Skeletal muscle cell (primary cell): ENCODE results near the gene GRIFIN.

Experiments
- DNase-seq: peaks from one replicate; pipeline ENCODE4 v3.0.0-alpha.2; 2010; ENCODE audit warnings: low read depth
- H3K4me3 ChIP-seq: 2 replicates; pipeline ENCODE4 v1.5.1; 2011; ENCODE audit warnings: low read depth, mild to moderate bottlenecking, control low read depth, low read length, moderate library complexity

Gene GRIFIN

DNA sequence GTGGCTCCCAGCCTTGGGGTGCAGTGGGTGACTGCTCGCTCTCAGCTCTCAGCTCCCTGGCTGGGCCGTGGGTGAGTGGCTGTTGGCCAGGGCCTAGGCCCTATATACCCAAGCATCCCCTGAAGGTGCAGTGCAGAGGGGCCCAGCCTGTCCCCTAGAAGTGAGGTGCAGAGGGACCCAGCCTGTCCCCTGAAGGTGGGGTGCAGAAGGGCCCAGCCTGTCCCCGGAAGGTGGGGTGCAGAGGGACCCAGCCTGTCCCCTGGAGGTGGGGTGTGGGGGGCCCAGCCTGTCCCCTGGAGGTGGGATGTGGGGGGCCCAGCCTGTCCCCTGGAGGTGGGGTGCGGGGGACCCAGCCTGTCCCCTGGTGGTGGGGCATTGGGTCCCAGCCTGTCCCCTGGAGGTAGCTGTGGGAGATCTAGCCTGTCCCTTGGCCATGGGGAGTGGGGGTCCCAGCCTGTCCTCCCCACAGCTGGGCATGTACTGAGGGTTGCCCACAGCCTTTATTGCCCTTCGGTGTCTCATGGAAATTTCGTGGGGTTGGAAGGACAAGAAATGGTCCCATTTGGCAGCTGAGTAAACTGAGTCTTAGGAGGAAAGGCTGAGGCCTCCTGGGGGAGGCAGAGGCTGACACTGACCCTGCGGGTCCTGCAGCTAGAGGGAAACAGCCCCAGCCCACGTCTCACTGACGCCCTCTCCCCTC lies 25.9 kb upstream of the GRIFIN start:
- H3K4me3 ChIP-seq, result no peak overlapping the region
- DNase-seq, result no peak

DNA sequence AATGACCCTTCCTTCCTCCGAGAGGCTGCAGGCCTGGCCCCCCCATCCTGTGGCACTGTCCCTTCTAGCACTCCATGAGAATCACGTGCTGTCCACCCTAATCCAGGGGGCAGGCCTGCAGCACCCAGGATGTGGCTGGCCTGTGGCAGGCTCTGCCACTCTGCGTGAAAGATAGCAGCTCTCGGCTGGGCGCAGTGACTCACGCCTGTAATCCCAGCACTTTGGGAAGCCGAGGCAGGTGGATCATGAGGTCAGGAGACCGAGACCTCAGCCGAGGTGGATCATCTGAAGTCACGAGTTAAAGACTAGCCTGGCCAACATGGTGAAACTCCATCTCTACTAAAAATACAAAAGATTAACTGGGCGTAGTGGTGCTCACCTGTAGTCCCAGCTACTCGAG lies 24.5 kb upstream of the GRIFIN start:
- no peak overlapping the region for H3K4me3 ChIP-seq
- DNase-seq, result no peak

GRCh38 chr7:2499719-2500430 lies 23.7 kb upstream of the GRIFIN start:
- no peak for DNase-seq
- H3K4me3 ChIP-seq, result no peak overlapping the region

GRCh38 chr7:2499181-2499580 lies 23.0 kb upstream of the GRIFIN start:
- no peak for DNase-seq
- no peak overlapping the region for H3K4me3 ChIP-seq

DNA sequence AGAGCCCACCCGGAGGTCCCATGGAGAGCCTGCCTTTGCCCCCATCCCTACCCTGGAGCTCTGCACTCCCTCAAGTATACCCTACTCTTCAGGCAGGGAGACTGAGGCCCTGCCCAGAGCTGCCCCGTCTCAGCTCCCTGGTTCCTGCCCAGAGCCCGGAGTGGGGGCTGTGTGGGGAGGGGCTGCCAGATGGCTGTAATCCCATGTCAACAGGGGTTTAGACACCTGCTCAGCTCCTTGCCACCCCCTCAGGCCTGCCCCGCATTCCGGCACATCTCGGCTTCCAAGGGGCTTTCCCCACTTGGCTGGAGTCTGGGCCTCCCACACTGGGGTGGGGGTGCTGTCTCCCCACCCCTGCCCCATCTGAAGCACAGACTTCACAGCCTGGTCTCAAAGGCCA lies 22.5 kb upstream of the GRIFIN start:
- DNase-seq, result no peak
- no peak overlapping the region for H3K4me3 ChIP-seq

DNA sequence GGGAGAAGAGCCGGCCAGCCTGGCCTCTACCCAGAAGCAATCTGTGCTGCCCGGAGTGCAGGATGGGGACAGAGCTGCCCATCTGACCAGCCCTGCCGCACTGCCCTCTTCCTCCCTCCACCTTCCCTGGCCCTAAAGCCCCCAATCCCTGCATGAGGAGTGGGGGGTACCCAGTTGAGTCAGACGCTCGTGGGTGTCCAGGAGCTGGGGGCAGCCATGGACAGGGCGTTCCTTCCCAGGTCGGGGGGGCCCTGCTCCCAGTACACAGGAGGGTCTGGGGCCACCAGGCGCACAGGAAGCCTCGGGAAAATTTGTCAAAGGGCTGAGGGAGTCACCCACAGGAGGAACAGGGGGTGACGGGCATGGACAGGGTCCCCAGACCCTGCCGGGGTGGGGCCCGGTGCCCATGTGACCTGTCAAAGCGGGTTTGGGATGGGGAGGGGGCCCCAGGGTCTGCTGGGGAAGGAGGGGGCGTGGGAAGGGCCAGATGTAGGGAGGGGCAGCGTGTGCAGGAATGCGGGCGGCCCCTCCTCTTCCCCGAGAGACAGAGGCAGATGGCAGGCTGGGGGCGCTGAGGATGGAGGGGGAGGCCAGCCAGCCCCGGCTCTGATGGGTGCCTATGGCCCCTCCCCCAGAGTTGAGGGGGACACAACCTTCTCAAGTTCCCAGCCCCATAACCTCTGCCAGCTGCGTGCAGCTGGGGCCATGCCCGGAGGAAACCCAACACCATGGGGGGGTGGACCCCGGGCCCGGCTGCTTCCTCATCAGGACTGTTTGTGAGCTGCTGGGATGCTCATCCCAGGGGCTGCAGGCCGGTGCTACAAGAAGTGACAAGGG lies 21.5 kb upstream of the GRIFIN start:
- DNase-seq, result no peak
- H3K4me3 ChIP-seq, result no peak overlapping the region

DNA sequence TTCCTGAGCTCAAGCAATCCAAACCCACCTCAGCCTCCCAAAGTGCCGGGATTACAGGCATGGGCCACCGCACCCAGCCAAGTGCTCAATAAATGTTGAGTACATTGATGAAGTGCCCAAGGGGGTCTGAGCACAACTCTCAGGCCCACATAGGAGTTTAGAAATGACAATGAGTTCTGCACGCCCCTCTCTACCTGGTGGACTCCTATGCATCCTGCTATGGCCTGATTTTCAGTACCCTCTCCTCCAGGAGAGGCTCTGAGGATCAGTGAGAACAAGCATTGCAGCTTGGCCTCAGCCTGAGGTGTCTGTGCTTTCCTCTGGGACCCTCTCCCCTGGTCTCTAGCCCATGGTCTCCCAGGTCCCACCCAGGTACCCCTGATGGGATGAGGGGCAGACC lies 20.9 kb upstream of the GRIFIN start:
- no peak for DNase-seq
- H3K4me3 ChIP-seq, result no peak overlapping the region

- no peak overlapping the region for H3K4me3 ChIP-seq
- DNase-seq, result no peak
Observed at GRCh38 chr7:2496375-2496774, 20.2 kb upstream of the GRIFIN start.

DNA sequence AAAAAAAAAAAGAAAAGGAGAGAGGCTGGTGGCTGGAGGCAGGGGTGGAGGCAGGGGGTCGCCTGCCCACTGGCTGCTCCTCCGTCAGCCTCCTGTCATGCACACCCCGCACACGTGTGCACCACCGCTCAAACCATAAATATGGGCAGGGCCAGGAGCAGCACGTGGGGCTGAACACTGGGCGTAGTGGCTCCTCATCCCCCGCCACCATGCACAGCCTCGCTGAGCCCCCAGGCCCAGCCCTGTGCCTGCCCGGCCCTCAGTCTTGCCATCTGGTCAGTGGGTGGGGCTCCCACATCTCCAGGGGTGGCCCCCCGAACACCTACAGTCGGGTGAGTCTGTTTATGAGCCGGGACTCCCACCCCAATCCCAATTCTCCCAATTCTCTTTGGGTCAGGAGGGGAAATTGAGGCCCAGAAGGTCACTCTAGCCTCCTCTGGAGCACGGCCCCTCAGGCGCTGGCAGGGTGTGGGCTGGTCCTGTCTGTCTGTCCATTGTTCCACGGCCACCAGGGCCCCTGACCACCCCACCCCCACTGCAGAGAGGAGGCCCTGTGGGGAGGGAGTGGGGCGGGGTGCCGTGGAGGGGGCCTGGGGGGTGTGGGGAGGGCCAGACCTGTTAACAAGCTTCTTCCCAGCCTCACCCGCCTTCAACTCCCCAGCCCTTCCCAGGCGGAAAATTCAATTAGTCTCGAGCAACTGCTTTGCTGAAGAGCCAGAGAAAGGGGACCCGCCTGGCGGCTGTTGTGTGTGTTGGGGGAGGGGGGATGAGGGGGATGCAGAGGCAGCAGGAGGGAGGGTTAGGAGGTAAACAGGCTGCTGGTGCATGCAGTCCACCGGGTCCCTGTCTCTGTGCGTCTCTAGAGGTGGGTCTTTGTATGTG lies 19.5 kb upstream of the GRIFIN start:
- H3K4me3 ChIP-seq, result no peak overlapping the region
- DNase-seq, result no peak

DNA sequence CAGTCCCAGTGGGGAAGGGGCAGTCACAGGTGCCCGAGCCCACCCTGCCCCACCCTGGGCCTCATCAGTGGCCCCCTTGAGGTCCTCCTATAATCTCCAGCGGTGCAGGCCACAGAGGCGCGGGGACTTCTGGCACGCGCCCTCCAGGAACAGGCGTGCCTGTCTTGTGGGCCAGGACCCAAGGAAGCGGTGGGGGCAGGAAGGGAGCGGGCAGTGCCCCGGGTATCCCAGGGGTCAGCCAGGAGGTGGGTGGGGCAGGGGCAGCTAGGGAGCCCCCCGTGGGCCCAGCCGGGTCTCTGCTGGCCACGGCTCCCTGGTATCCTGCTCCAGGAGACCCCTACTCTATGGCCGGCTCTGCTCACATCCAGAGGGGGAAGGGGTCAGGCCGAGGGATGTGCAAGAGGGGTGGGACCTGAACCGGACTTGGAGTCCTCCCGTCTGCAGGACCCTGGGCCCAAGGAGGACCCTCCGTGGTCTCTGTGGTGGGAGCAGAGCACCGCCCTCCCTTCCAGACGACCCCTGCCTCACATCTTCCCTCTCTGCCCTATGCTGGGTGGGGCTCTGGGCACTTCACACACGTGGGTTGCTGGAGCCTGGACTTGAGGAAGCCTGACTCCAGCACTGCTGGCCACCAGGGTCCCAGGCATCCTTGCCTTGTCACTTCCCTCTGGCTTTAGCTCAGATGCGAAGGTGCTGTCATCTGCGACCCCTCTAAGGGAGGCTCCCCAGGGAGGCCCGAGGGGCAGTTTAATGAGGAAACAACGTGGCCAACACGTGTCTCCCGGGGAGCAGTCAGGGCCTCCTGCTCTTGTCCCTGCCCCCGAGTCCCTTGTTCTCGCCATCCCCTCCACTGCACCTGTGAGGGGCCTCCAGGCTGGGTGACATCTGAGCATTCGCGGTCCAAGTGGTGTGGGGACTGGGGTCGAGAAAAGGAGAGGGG lies 18.3 kb upstream of the GRIFIN start:
- no peak overlapping the region for H3K4me3 ChIP-seq
- no peak for DNase-seq

DNA sequence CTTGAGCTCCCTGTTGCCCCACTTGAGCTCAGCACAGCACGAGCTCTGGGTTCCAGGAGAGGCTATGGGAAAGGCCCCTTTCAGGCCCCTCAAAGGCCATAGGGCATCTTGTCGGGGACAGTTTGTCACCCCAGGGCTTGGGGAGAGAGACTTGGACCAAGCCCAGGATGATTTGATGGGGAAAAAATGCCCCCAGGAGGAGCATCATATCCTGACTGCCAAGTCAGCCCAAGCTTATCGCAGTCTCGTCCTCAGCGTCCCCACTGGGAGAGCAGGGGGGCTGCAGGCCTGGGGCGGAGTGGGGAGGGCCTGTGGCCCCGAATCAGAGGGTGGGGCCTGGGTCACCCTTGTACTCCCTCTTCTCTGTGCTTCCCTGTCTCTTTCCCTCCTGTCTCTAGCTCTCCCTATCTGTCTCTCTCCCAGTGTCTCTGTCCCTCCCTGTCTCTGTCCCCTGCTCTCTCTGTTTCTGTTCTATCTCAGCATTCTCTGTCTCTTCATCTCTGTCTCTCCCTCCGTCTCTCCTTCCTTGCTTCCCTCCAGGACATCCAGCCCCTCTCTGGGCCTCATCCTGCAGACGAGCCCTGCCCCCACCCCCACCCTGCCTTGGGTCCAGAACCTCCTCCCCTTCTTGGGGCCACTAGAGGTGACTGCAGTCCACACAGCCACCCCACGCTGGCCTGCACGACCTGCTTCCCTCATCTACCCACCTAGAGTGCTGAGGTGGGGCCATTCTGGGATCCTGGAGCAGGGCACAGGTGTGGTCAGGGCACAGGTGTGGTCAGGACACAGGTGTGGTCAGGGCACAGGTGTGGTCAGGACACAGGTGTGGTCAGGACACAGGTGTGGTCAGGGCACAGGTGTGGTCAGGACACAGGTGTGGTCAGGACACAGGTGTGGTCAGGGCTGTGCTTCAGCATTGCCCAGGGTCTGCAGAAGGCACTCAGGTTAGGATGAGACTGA lies 17.3 kb upstream of the GRIFIN start:
- no peak overlapping the region for H3K4me3 ChIP-seq
- DNase-seq, result no peak

DNA sequence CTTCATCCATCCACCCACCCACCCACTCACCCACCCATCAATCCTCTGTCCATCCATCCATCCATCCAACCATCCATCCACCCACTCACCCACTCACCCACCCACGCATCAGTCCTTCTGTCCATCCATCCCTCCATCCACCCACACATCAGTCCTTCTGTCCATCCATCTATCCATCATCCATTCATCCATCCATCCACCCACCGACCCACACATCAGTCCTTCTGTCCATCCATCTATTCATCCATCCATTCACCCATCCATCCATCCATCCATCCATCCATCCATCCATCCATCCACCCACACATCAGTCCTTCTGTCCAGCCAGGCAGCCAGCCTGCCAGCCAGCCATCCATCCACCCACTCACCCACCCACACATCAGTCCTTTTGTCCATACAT lies 15.8 kb upstream of the GRIFIN start:
- no peak for DNase-seq
- no peak overlapping the region for H3K4me3 ChIP-seq

DNA sequence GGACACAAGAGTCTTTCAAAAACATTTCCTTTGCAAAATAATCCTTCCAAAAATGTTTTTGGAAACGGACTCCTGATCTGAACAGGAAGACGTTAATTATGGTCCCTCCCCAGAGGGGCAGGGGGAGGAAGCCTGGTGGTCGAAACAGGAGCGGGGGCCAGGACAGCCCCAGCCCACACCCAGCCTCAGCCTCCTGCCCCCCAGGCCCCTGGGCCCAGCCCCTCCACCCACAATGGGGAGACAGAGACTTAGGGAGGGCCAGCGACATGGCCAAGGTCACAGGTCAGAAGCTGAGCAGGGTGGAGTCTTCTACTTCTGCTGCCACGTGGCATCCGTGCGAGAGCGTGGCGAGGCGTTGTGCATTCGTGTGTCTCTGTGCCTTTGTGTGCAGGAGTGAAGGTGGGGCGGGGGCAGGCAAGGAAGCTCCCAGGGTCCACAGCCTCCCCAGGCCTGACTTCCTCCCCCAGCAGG lies 14.0 kb upstream of the GRIFIN start:
- no peak overlapping the region for H3K4me3 ChIP-seq

DNA sequence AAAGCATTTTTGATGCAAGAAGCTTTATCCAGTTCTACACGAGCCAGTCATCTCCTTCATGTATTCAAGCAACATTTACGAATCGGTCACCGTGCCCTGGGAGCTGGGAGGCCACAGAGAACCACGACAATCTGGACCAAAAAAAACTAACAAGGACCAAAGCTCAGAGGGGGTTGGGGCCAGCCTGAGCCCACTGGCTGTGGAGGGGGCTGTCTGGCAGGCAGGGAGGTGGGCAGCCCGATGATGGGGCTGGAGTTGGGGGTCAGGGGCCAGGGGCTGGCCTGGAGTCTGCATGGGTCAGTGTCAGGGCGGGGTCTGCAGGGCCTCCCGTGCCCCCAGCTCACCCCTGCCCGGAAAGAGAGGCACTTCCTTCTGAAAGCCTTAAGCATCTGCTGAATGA lies 12.5 kb upstream of the GRIFIN start:
- DNase-seq, result no peak
- no peak overlapping the region for H3K4me3 ChIP-seq

More for the DNA sequence above, 14.0 kb upstream of the GRIFIN start:
- DNase-seq, result no peak

- no peak overlapping the region for H3K4me3 ChIP-seq
Observed at GRCh38 chr7:2488272-2488645, 12.1 kb upstream of the GRIFIN start.

GRCh38 chr7:2487586-2488271 lies 11.5 kb upstream of the GRIFIN start:
- no peak for DNase-seq
- H3K4me3 ChIP-seq, result no peak overlapping the region

More at GRCh38 chr7:2488272-2488645, 12.1 kb upstream of the GRIFIN start:
- DNase-seq, result no peak

GRCh38 chr7:2484868-2485267 lies 8.7 kb upstream of the GRIFIN start:
- no peak overlapping the region for H3K4me3 ChIP-seq
- DNase-seq, result no peak
